ENCODE results near the gene NACA2.

The NACA2 gene

GRCh38 chr17:61627125-61627524 lies 36.1 kb upstream of the NACA2 start:
- no peak for TF ChIP-seq EZH2phosphoT487 (IDR thresholded peaks at IDR 0.05; ENCODE audit: borderline replicate concordance)
- TF ChIP-seq, protein P1, sequence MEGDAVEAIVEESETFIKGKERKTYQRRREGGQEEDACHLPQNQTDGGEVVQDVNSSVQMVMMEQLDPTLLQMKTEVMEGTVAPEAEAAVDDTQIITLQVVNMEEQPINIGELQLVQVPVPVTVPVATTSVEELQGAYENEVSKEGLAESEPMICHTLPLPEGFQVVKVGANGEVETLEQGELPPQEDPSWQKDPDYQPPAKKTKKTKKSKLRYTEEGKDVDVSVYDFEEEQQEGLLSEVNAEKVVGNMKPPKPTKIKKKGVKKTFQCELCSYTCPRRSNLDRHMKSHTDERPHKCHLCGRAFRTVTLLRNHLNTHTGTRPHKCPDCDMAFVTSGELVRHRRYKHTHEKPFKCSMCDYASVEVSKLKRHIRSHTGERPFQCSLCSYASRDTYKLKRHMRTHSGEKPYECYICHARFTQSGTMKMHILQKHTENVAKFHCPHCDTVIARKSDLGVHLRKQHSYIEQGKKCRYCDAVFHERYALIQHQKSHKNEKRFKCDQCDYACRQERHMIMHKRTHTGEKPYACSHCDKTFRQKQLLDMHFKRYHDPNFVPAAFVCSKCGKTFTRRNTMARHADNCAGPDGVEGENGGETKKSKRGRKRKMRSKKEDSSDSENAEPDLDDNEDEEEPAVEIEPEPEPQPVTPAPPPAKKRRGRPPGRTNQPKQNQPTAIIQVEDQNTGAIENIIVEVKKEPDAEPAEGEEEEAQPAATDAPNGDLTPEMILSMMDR (conservative IDR thresholded peaks at IDR 0.05; ENCODE audit: low read length): no peak
- H3K4me1 ChIP-seq (ENCODE audit: insufficient read depth, low read length, poor library complexity, severe bottlenecking): peaks cover 4% of the 10 kb centered on the region
- H2AFZ ChIP-seq (ENCODE audit: low read length): no peak overlapping the region
- no peaks in the 10 kb centered on the region; the same call in 1 of the 2 replicates for H3F3A ChIP-seq (ENCODE audit: low read depth)
- no peak overlapping the region for H3K4me2 ChIP-seq (ENCODE audit: low read depth, low read length, poor library complexity, severe bottlenecking)
- H3K27me3 ChIP-seq (ENCODE audit: insufficient read depth, low read length, poor library complexity, severe bottlenecking): peaks cover 34% of the 10 kb centered on the region
- no peaks in the 10 kb centered on the region for H4K20me1 ChIP-seq (ENCODE audit: insufficient read depth, low read length, poor library complexity, severe bottlenecking)
- no peaks in the 10 kb centered on the region for H3K79me2 ChIP-seq (ENCODE audit: insufficient read depth, low read length)
- H3K36me3 ChIP-seq (ENCODE audit: insufficient read depth, low read length): no peaks in the 10 kb centered on the region
- H3K9me2 ChIP-seq (replicated peaks; ENCODE audit: low read depth, low read length): no peaks in the 10 kb centered on the region
- no peak overlapping the region for H3K4me3 ChIP-seq (ENCODE audit: low read length, poor library complexity, severe bottlenecking)
- no peaks in the 10 kb centered on the region for H3K9me3 ChIP-seq (ENCODE audit: insufficient read depth, low read depth, low read length)
- H3K9ac ChIP-seq (ENCODE audit: low read depth, low read length, poor library complexity, severe bottlenecking): no peak overlapping the region

DNA sequence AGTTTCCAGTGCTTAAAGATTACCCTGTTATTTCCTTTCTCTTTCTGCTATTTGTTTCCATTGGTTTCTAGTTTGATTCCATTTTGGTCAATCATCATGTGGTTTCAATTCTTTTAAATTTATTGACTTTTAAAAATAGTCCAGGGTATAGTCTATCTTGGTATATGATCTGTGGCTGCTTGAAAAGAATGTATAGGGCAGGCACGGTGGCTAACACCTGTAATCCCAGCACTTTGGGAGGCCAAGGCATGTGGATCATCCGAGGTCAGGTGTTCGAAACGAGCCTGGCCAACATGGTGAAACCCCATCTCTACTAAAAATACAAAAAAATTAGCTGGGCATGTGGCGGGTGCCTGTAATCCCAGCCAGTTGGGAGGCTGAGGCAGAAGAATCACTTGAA lies 34.5 kb upstream of the NACA2 start:
- Histone ChIP-seq H2AFZ (ENCODE audit: low read length) (no peak overlapping the region), H4K20me1 (ENCODE audit: insufficient read depth, low read length, poor library complexity, severe bottlenecking) (no peaks in the 10 kb centered on the region), H3K4me2 (ENCODE audit: low read depth, low read length, poor library complexity, severe bottlenecking) (no peak overlapping the region), H3K36me3 (ENCODE audit: insufficient read depth, low read length) (no peaks in the 10 kb centered on the region), H3K79me2 (ENCODE audit: insufficient read depth, low read length) (no peaks in the 10 kb centered on the region), H3K27me3 (ENCODE audit: insufficient read depth, low read length, poor library complexity, severe bottlenecking) (peaks cover 34% of the 10 kb centered on the region), H3K4me3 (ENCODE audit: low read length, poor library complexity, severe bottlenecking) (no peak overlapping the region), H3K9me2 (replicated peaks; ENCODE audit: low read depth, low read length) (no peaks in the 10 kb centered on the region), H3K9ac (ENCODE audit: low read depth, low read length, poor library complexity, severe bottlenecking) (no peak overlapping the region), H3K9me3 (ENCODE audit: insufficient read depth, low read depth, low read length) (no peaks in the 10 kb centered on the region), H3F3A (ENCODE audit: low read depth) (no peaks in the 10 kb centered on the region; the same call in 1 of the 2 replicates), H3K4me1 (ENCODE audit: insufficient read depth, low read length, poor library complexity, severe bottlenecking) (peaks cover 4% of the 10 kb centered on the region)
- no peak for TF ChIP-seq EZH2phosphoT487 (IDR thresholded peaks at IDR 0.05; ENCODE audit: borderline replicate concordance)
- TF ChIP-seq, protein P1 (conservative IDR thresholded peaks at IDR 0.05; ENCODE audit: low read length): no peak

DNA sequence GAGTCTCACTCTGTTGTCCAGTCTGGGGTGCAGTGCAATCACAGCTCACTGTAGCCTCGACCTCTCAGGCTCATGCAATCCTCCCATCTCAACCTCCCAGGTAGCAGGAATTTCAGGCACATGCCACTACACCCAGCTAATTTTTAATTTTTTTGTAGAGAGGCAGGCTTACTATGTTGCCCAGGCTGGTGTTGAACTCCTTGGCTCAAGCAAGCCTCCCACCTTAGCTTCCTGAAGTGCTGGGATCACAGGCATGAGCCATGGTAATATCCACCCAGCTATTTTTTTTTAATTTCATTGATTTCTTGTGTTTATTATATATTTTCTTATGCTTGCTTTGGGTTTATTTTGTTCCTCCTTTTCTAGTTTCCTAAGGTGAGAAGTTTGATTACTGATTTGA lies 33.9 kb upstream of the NACA2 start:
- Histone ChIP-seq H3K9ac (ENCODE audit: low read depth, low read length, poor library complexity, severe bottlenecking) (no peak overlapping the region), H3K79me2 (ENCODE audit: insufficient read depth, low read length) (no peaks in the 10 kb centered on the region), H3K4me2 (ENCODE audit: low read depth, low read length, poor library complexity, severe bottlenecking) (no peak overlapping the region), H3K9me2 (replicated peaks; ENCODE audit: low read depth, low read length) (no peaks in the 10 kb centered on the region), H3K4me1 (ENCODE audit: insufficient read depth, low read length, poor library complexity, severe bottlenecking) (peaks cover 4% of the 10 kb centered on the region), H3K36me3 (ENCODE audit: insufficient read depth, low read length) (no peaks in the 10 kb centered on the region), H3K27me3 (ENCODE audit: insufficient read depth, low read length, poor library complexity, severe bottlenecking) (peaks cover 32% of the 10 kb centered on the region), H4K20me1 (ENCODE audit: insufficient read depth, low read length, poor library complexity, severe bottlenecking) (no peaks in the 10 kb centered on the region), H3K9me3 (ENCODE audit: insufficient read depth, low read depth, low read length) (no peaks in the 10 kb centered on the region), H3K4me3 (ENCODE audit: low read length, poor library complexity, severe bottlenecking) (no peak overlapping the region), H3F3A (ENCODE audit: low read depth) (no peaks in the 10 kb centered on the region; the same call in 1 of the 2 replicates), H2AFZ (ENCODE audit: low read length) (no peak overlapping the region)
- TF ChIP-seq, protein P1 (conservative IDR thresholded peaks at IDR 0.05; ENCODE audit: low read length): no peak
- no peak for TF ChIP-seq EZH2phosphoT487 (IDR thresholded peaks at IDR 0.05; ENCODE audit: borderline replicate concordance)

All from Loucy (cell line).